GM12878 (cell line): ENCODE data around the gene P4HA3. TPM values are rescaled to one million over a fixed set of nuclear protein-coding genes. Genes with fewer than 3 reads are reported as not detected.

Source experiments
- ATAC-seq: fragments of 200-7000 bp; cut with Tn5 transposase; 3 replicates; pipeline ENCODE4 v1.9.1; 2020; ENCODE audit warnings: mild to moderate bottlenecking, moderate library complexity
- BruUV-seq: library from RNA; stranded (reverse); fragments of 400-500 nt; replicated peaks from 2 replicates; lab custom pipeline; 2021; lab: Mats Ljungman, UMichigan
- CTCF ChIA-PET: fragments of 300-600 bp; sonication (Branson Sonifier 250); formaldehyde crosslinking; extraction: SDS; loops from one replicate; lab custom pipeline; 2021; ENCODE audit warnings: inconsistent platforms; lab: Yijun Ruan, JAX
- POLR2A ChIA-PET: fragments of 350-600 bp; formaldehyde crosslinking; extraction: SDS; loops from one replicate; lab custom pipeline; 2021; ENCODE audit warnings: inconsistent platforms; lab: Charles Lee
- RAD21 ChIA-PET: fragments of 300-600 bp; sonication (Branson Sonifier 250); formaldehyde crosslinking; loops from one replicate; lab custom pipeline; 2023; ENCODE audit warnings: antibody characterized with exemption; ENCODE audit not compliant: unreplicated experiment; lab: Charles Lee
- SMC1A ChIA-PET: fragments of 300-600 bp; sonication (Branson Sonifier 250); formaldehyde crosslinking; loops from one replicate; lab custom pipeline; 2023; ENCODE audit not compliant: unreplicated experiment, uncharacterized antibody; lab: Charles Lee
- DNase-seq: peaks from one replicate; pipeline ENCODE4 v3.0.0-alpha.2; 2011; ENCODE audit warnings: low read depth, low spot score
- FAIRE-seq: peaks from 3 replicates; lab custom pipeline; 2011; peaks lifted over from hg19 to GRCh38; lab: Jason Lieb, UNC
- H2AFZ ChIP-seq: 2 replicates; pipeline ENCODE4 v1.6.0; 2011; ENCODE audit warnings: low read depth, low read length, control low read depth; ENCODE audit not compliant: control insufficient read depth
- H3K27ac ChIP-seq: 2 replicates; pipeline ENCODE4 v1.5.1; 2011; ENCODE audit warnings: control low read depth; ENCODE audit not compliant: control insufficient read depth, insufficient read depth
- H3K27me3 ChIP-seq, 2 experiments: replicated peaks in 1 of 2; 2 replicates each; pipeline versions ENCODE4 v1.6.0 to v1.6.1; 2011; ENCODE audit warnings: low read length in 1 of 2; ENCODE audit not compliant: control insufficient read depth in 2 of 2, insufficient read depth in 2 of 2
- H3K36me3 ChIP-seq, 2 experiments: 2 replicates each; pipeline ENCODE4 v1.5.1; 2011; ENCODE audit warnings: low read length in 1 of 2; ENCODE audit not compliant: control insufficient read depth in 2 of 2, insufficient read depth in 2 of 2
- H3K4me1 ChIP-seq: 2 replicates; pipeline ENCODE4 v1.6.1; 2011; ENCODE audit warnings: mild to moderate bottlenecking, low read length, moderate library complexity, mixed read lengths; ENCODE audit not compliant: control insufficient read depth, insufficient read depth
- H3K4me2 ChIP-seq: 2 replicates; pipeline ENCODE4 v1.6.0; 2011; ENCODE audit warnings: control low read depth; ENCODE audit not compliant: control insufficient read depth, insufficient read depth
- H3K4me3 ChIP-seq: fragments of 200-600 bp; sonication (generic); 2 replicates; pipeline ENCODE4 v1.5.1; 2016
- H3K79me2 ChIP-seq: 2 replicates; pipeline ENCODE4 v1.6.0; 2011; ENCODE audit warnings: low read length; ENCODE audit not compliant: control insufficient read depth, insufficient read depth
- H3K9ac ChIP-seq: 2 replicates; pipeline ENCODE4 v1.8.0; 2011; ENCODE audit warnings: low read length, control low read depth, mixed read lengths; ENCODE audit not compliant: control insufficient read depth, insufficient read depth
- H3K9me3 ChIP-seq: replicated peaks from 3 replicates; pipeline ENCODE4 v1.5.1; 2011; ENCODE audit warnings: mild to moderate bottlenecking, low read length; ENCODE audit not compliant: control insufficient read depth, insufficient read depth
- H4K20me1 ChIP-seq: 2 replicates; pipeline ENCODE4 v1.6.0; 2011; ENCODE audit not compliant: control insufficient read depth, insufficient read depth
- BCL11A ChIP-seq: IDR thresholded peaks from 2 replicates; pipeline ENCODE4 v1.6.1; 2011; ENCODE audit warnings: low read depth, low read length
- CREB1 ChIP-seq: IDR thresholded peaks from 2 replicates; pipeline ENCODE4 v1.6.1; 2012; ENCODE audit warnings: low read depth, mild to moderate bottlenecking, inconsistent platforms
- E2F8 ChIP-seq: fragments of 450-650 bp; IDR thresholded peaks from 2 replicates; pipeline ENCODE4 v1.6.1; 2018; ENCODE audit warnings: mild to moderate bottlenecking, low read depth, moderate library complexity; ENCODE audit not compliant: partially characterized antibody
- FOXM1 ChIP-seq: IDR thresholded peaks from 2 replicates; pipeline ENCODE4 v1.6.1; 2012; ENCODE audit warnings: low read depth, mild to moderate bottlenecking, inconsistent platforms, low read length, moderate library complexity
- LARP7 ChIP-seq: fragments of 450-650 bp; IDR thresholded peaks from 2 replicates; pipeline ENCODE4 v1.6.1; 2017; ENCODE audit warnings: mild to moderate bottlenecking
- NFIC ChIP-seq: IDR thresholded peaks from 2 replicates; pipeline ENCODE4 v1.6.1; 2012; ENCODE audit warnings: low read depth, mild to moderate bottlenecking, inconsistent platforms, low read length, moderate library complexity
- NFYA ChIP-seq: IDR thresholded peaks from 2 replicates; pipeline ENCODE4 v1.6.1; 2011; ENCODE audit warnings: low read depth, mild to moderate bottlenecking, low read length, improper control_type of control experiment, borderline replicate concordance
- POLR2A ChIP-seq: IDR thresholded peaks from 2 replicates; pipeline ENCODE4 v1.6.1; 2011; ENCODE audit warnings: low read depth, mild to moderate bottlenecking, low read length
- RELA ChIP-seq: fragments of 450-650 bp; IDR thresholded peaks from 2 replicates; pipeline ENCODE4 v1.8.0; 2014; ENCODE audit warnings: borderline replicate concordance; ENCODE audit not compliant: partially characterized antibody
- SMARCA5 ChIP-seq: fragments of 450-650 bp; IDR thresholded peaks from 2 replicates; pipeline ENCODE4 v1.6.1; 2017; ENCODE audit warnings: mild to moderate bottlenecking
- SRF ChIP-seq, 2 experiments: IDR thresholded peaks; 2 replicates each; pipeline ENCODE4 v1.6.1; 2011; ENCODE audit warnings: low read depth in 2 of 2, low read length in 2 of 2, mild to moderate bottlenecking in 1 of 2, moderate library complexity in 1 of 2
- TARDBP ChIP-seq: IDR thresholded peaks from 2 replicates; pipeline ENCODE4 v1.6.1; 2016; ENCODE audit warnings: borderline replicate concordance
- TCF3 ChIP-seq: IDR thresholded peaks from 2 replicates; pipeline ENCODE4 v1.6.1; 2012; ENCODE audit warnings: low read depth, mild to moderate bottlenecking, low read length, borderline replicate concordance; ENCODE audit not compliant: insufficient read depth
- WGBS: methylation state at CpG from one replicate; pipeline ENCODE4 v1.1.6; 2016; ENCODE audit warnings: low lambda C conversion rate; ENCODE audit not compliant: insufficient replicate concordance, insufficient coverage; ENCODE audit errors: missing lambda C conversion rate; 5-methylcytosine and 5-hydroxymethylcytosine counted together
- in situ Hi-C: fragments of 300-500 bp; cut with MboI; formaldehyde crosslinking; loops from 9 replicates; pipeline ENCODE4 v1.14.3; 2018; ENCODE audit warnings: mixed read lengths
- intact Hi-C: fragments of 100-400 bp; cut with micrococcal nuclease; formaldehyde crosslinking; loops from one replicate; pipeline ENCODE4 v1.14.2; 2022; ENCODE audit not compliant: unreplicated experiment
- polyA plus RNA-seq, 11 experiments: library from polyadenylated mRNA; depleted of rRNA in 4 of 11; unstranded in 6 of 11; stranded (reverse) in 5 of 11; fragments of >200 nt; fragmentation: Nextera tagmentation in 4 of 11; fragmentation: Illumina TruSeq in 1 of 11; extraction: Ambion mirVana in 4 of 11; extraction: Trizol in 1 of 11; gene quantifications; 1 replicate in 1 of 11; 2 replicates in 10 of 11; pipeline versions ENCODE4 v1.2.1 to v1.2.3, GENCODE V29; 2011 to 2016; ENCODE audit warnings: inconsistent platforms in 2 of 11, missing spikeins in 2 of 11, low read depth in 1 of 11
- total RNA-seq, 4 experiments: library from RNA; depleted of rRNA in 3 of 4; stranded (reverse); fragments of >200 nt in 3 of 4; fragmentation: Illumina TruSeq in 1 of 4; extraction: Trizol in 1 of 4; gene quantifications; 2 replicates each; pipeline versions ENCODE4 v1.2.1 to v1.2.3, GENCODE V29; 2013 to 2021

The P4HA3 gene
- total and polyA plus RNA-seq, 10 of the 15 experiments (the other 5 are each of a cell fraction or from before 2014, with no cell fraction given): 0.08 TPM; not detected in 9

- intact Hi-C loops: no loop called here
- no TSS peak for BruUV-seq
Observed at GRCh38 chr11:74327076-74327475, 15.6 kb upstream of the P4HA3 start.

More at GRCh38 chr11:74327076-74327475, 15.6 kb upstream of the P4HA3 start:
- no peak for TF ChIP-seq BCL11A
- TF ChIP-seq POLR2A: no peak
- no peak for TF ChIP-seq TARDBP
- no peak for TF ChIP-seq E2F8
- no peak for TF ChIP-seq RELA
- no peak for TF ChIP-seq CREB1
- no peak for TF ChIP-seq SMARCA5
- no peak for TF ChIP-seq FOXM1
- TF ChIP-seq LARP7: no peak
- no peak for TF ChIP-seq TCF3
- TF ChIP-seq SRF (IDR thresholded peaks at IDR 0.05; ENCODE audit: low read depth in 2 of 2, low read length in 2 of 2): no peak
- TF ChIP-seq NFYA: no peak
- no peak for TF ChIP-seq NFIC
- Histone ChIP-seq H3K4me2 (no peak overlapping the region), H3K9ac (no peak overlapping the region), H3K4me1 (no peaks in the 10 kb centered on the region), H4K20me1 (no peaks in the 10 kb centered on the region), H3K79me2 (no peaks in the 10 kb centered on the region), H2AFZ (no peak overlapping the region), H3K4me3 (no peak overlapping the region), H3K9me3 (no peaks in the 10 kb centered on the region), H3K27ac (no peak overlapping the region), H3K36me3 (no peaks in the 10 kb centered on the region), H3K27me3 (no peaks in the 10 kb centered on the region)
- no peak for ATAC-seq
- DNase-seq: no peak
- ChIA-PET RAD21 (no interaction called here), POLR2A (no interaction called here), CTCF (interaction anchor here (1.2 kb wide), 1 partner anchor 71 kb away, joined by 3 read pairs; no protein-coding TSS in a partner anchor), SMC1A (interaction anchor here (1.6 kb wide), 1 partner anchor 123 kb away, joined by 3 read pairs; no protein-coding TSS in a partner anchor)
- no peak for FAIRE-seq
- in situ Hi-C loops: no loop called here
- WGBS: 0% methylated on average over 1 of the region's 1 CpG
